HepG2 (cell line): Measurements from ENCODE around the gene INAFM1. TPM values are rescaled to one million over a fixed set of nuclear protein-coding genes. Genes with fewer than 3 reads are reported as not detected.

ENCODE experiments used
- ATRX ChIP-seq: sonication (generic); formaldehyde crosslinking; IDR thresholded peaks from 2 replicates; pipeline ENCODE4 v1.4.0; 2020; ENCODE audit warnings: missing genetic modification reagents, borderline replicate concordance
- BHLHE40 ChIP-seq: IDR thresholded peaks from 2 replicates; pipeline ENCODE4 v1.6.1; 2011; ENCODE audit warnings: low read length, improper control_type of control experiment
- CEBPB ChIP-seq: IDR thresholded peaks from 2 replicates; pipeline ENCODE4 v1.6.1; 2011; ENCODE audit warnings: low read depth, low read length, improper control_type of control experiment, borderline replicate concordance
- CEBPG ChIP-seq: IDR thresholded peaks from 2 replicates; pipeline ENCODE4 v1.6.1; 2016
- CENPT ChIP-seq: sonication (generic); formaldehyde crosslinking; IDR thresholded peaks from 2 replicates; pipeline ENCODE4 v1.8.0; 2022; ENCODE audit warnings: low read depth, mild to moderate bottlenecking, moderate library complexity, missing genetic modification reagents
- CSRNP1 ChIP-seq: sonication (generic); formaldehyde crosslinking; IDR thresholded peaks from 2 replicates; pipeline ENCODE4 v1.8.1; 2023; ENCODE audit warnings: mild to moderate bottlenecking, missing genetic modification reagents
- HMG20B ChIP-seq: conservative IDR thresholded peaks from 2 replicates; pipeline ENCODE4 v1.6.1; 2016; ENCODE audit warnings: missing genetic modification reagents, missing compliant biosample characterization
- KDM2A ChIP-seq: sonication (generic); formaldehyde crosslinking; IDR thresholded peaks from 2 replicates; pipeline ENCODE4 v1.4.0; 2020; ENCODE audit warnings: low read depth, missing genetic modification reagents, borderline replicate concordance
- KLF11 ChIP-seq: IDR thresholded peaks from 2 replicates; pipeline ENCODE4 v1.6.1; 2016; ENCODE audit warnings: missing compliant biosample characterization
- KLF16 ChIP-seq, 2 experiments: sonication (generic) in 1 of 2; formaldehyde crosslinking in 1 of 2; IDR thresholded peaks; 2 replicates each; pipeline versions ENCODE4 v1.6.1 to v1.8.0; 2016 to 2023; ENCODE audit warnings: missing genetic modification reagents in 2 of 2, missing compliant biosample characterization in 1 of 2
- PHF21A ChIP-seq: sonication (generic); formaldehyde crosslinking; IDR thresholded peaks from 2 replicates; pipeline ENCODE4 v1.5.0; 2020; ENCODE audit warnings: mild to moderate bottlenecking, missing genetic modification reagents
- RNF219 ChIP-seq: sonication (generic); formaldehyde crosslinking; IDR thresholded peaks from 2 replicates; pipeline ENCODE4 v1.5.0; 2020; ENCODE audit warnings: mild to moderate bottlenecking, missing genetic modification reagents
- SPEN ChIP-seq: sonication (generic); formaldehyde crosslinking; IDR thresholded peaks from 2 replicates; pipeline ENCODE4 v1.5.1; 2020; ENCODE audit warnings: low read depth, mild to moderate bottlenecking, missing genetic modification reagents
- TAF15 ChIP-seq: fragments of 200-400 bp; formaldehyde crosslinking; IDR thresholded peaks from one replicate; pipeline ENCODE4 v1.6.1; 2018; ENCODE audit warnings: mild to moderate bottlenecking, low read depth, low read length; ENCODE audit not compliant: poor library complexity, severe bottlenecking
- TFDP2 ChIP-seq: sonication (generic); formaldehyde crosslinking; IDR thresholded peaks from 2 replicates; pipeline ENCODE4 v1.4.0; 2020; ENCODE audit warnings: missing genetic modification reagents
- ZBTB14 ChIP-seq: sonication (generic); formaldehyde crosslinking; IDR thresholded peaks from 2 replicates; pipeline ENCODE4 v1.4.0; 2020; ENCODE audit warnings: missing genetic modification reagents
- ZGPAT ChIP-seq: IDR thresholded peaks from 2 replicates; pipeline ENCODE4 v1.6.1; 2016; ENCODE audit warnings: mild to moderate bottlenecking
- ZNF441 ChIP-seq: sonication (generic); formaldehyde crosslinking; IDR thresholded peaks from 2 replicates; pipeline ENCODE4 v1.7.0; 2021; ENCODE audit warnings: missing genetic modification reagents, borderline replicate concordance
- ZNF543 ChIP-seq: sonication (generic); formaldehyde crosslinking; IDR thresholded peaks from 2 replicates; pipeline ENCODE4 v1.4.0; 2020; ENCODE audit warnings: mild to moderate bottlenecking, missing genetic modification reagents
- ZNF549 ChIP-seq: sonication (generic); formaldehyde crosslinking; IDR thresholded peaks from 2 replicates; pipeline ENCODE4 v1.5.0; 2020; ENCODE audit warnings: missing genetic modification reagents
- ZNF883 ChIP-seq: sonication (generic); formaldehyde crosslinking; IDR thresholded peaks from 2 replicates; pipeline ENCODE4 v1.5.1; 2020; ENCODE audit warnings: mild to moderate bottlenecking, missing genetic modification reagents; ENCODE audit errors: not compliant biosample characterization
- ZSCAN9 ChIP-seq: IDR thresholded peaks from 2 replicates; pipeline ENCODE4 v1.6.1; 2016; ENCODE audit warnings: borderline replicate concordance
- polyA plus RNA-seq, 8 experiments: library from polyadenylated mRNA; depleted of rRNA in 3 of 8; stranded (reverse) in 7 of 8; unstranded in 1 of 8; fragments of >200 nt; fragmentation: Illumina TruSeq in 4 of 8; extraction: Trizol in 4 of 8; gene quantifications; 2 replicates each; pipeline versions ENCODE4 v1.2.1 to v1.2.3, GENCODE V29; 2011 to 2016; ENCODE audit warnings: low read depth in 4 of 8, missing spikeins in 1 of 8, mixed read lengths in 1 of 8; ENCODE audit not compliant: insufficient read depth in 1 of 8
- total RNA-seq, 5 experiments: library from RNA; depleted of rRNA; stranded (reverse); fragments of >200 nt; fragmentation: Illumina TruSeq; extraction: Trizol; gene quantifications; 2 replicates each; pipeline ENCODE4 v1.2.3, GENCODE V29; 2016; ENCODE audit warnings: low read depth in 1 of 5

INAFM1 gene
- total and polyA plus RNA-seq, 2 of the 13 experiments (the other 11 are each of a cell fraction or from before 2014, with no cell fraction given): 0.88 to 1.9 TPM

- TF ChIP-seq RNF219: no peak
- TF ChIP-seq ZNF543 (CRISPR knock-in tag): no peak
- TF ChIP-seq ZNF441 (CRISPR knock-in tag): peak; percentile 98
- TF ChIP-seq TAF15: no peak
- TF ChIP-seq ZNF883 (CRISPR knock-in tag): no peak
- TF ChIP-seq CSRNP1 (CRISPR knock-in tag): no peak
- TF ChIP-seq BHLHE40: peak; percentile 58
- peak in 1 of 2 experiments; percentile 49; a peak in 1 of 4 replicates for TF ChIP-seq KLF16 (CRISPR knock-in tag; IDR thresholded peaks at IDR 0.05)
- peak; percentile 17; the same call in 1 of the 2 replicates for TF ChIP-seq CEBPG
- TF ChIP-seq TFDP2 (CRISPR knock-in tag): peak; percentile 51; the same call in 1 of the 2 replicates
- no peak for TF ChIP-seq HMG20B (CRISPR knock-in tag)
- TF ChIP-seq ZSCAN9 (CRISPR knock-in tag): 0 out of 2 replicates have a peak, but pooled peaks have one; percentile 29
- TF ChIP-seq ZNF549 (CRISPR knock-in tag): no peak
- peak; percentile 83; the same call in 1 of the 2 replicates for TF ChIP-seq PHF21A (CRISPR knock-in tag)
- peak; percentile 82 for TF ChIP-seq ZBTB14 (CRISPR knock-in tag)
- 0 out of 2 replicates have a peak, but pooled peaks have one; percentile 29 for TF ChIP-seq CENPT (CRISPR knock-in tag)
- no peak for TF ChIP-seq CEBPB
- TF ChIP-seq ATRX (CRISPR knock-in tag): no peak
- peak; percentile 72 for TF ChIP-seq SPEN (CRISPR knock-in tag)
- TF ChIP-seq KDM2A (CRISPR knock-in tag): no peak; the same call in 1 of the 2 replicates
- TF ChIP-seq ZGPAT (CRISPR knock-in tag): peak; percentile 70; the same call in 1 of the 2 replicates
- 0 out of 2 replicates have a peak, but pooled peaks have one; percentile 24 for TF ChIP-seq KLF11 (CRISPR knock-in tag)
Observed at GRCh38 chr19:47255879-47256692, 18.6 kb upstream of the INAFM1 start, which contains the start of gene CCDC9 (continued).
